ENCODE results near the gene NAGPA.
"Not testable (repeated sequence)": the region's sequence is repeated elsewhere in the genome, so short reads cannot be mapped to it uniquely, and the experiment has no call there.

NAGPA gene

GRCh38 chr16:5060073-5060641, 26.4 kb upstream of the NAGPA start:
- no peak for DNase-seq

DNA sequence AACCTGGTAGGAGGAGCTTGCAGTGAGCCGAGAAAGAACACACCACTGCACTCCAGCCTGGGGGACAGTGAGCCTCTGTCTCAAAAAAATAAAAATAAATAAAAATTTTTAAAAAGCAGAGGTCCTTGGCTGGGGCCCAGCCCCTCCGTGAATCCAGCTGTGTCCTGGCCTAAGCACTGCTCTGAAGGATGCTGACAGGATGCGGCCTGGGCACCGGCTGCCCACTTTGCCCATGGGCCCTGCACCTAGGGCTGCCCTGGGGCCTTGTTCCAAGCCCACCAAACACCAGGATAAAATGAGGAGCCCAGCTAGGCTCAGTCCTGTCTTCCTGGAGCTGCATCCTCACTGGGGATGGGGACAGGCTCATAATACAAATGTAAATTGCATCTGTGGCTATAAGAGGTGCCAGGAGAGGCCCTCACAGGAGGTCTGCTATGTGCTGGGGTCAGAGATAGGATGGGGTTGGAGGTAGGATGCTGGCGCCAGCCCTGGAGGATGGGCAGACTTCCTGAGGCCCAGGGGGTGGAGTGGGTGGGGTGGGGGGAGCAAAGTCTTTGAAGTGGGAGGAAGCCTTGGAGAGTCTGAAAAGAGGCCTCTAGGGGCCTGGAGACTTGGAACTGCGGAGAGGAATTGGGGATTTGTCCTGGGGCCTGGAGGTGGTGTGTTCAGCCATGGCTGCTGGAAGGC, 25.8 kb upstream of the NAGPA start:
- no peak for DNase-seq

DNA sequence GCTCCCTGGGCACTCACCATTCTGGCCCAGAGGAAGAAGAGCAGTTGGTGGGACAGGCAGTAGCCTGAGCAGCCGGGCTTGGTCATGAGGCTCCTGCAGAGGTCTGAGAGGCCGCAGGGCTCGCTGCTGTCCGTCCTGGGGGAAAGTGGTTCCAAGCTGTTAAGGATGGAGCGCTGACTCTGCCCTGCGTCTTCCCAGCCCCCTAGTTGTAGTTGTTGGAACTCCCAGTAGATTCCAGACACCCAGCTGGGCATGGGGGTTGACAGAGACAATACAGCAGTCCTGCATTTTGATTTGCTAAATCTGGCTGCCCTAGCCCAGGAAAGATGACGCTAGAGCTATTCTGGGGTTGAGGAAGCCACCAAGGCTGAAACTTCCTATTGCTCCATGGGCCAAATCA, 24.7 kb upstream of the NAGPA start:
- no peak for DNase-seq

DNA sequence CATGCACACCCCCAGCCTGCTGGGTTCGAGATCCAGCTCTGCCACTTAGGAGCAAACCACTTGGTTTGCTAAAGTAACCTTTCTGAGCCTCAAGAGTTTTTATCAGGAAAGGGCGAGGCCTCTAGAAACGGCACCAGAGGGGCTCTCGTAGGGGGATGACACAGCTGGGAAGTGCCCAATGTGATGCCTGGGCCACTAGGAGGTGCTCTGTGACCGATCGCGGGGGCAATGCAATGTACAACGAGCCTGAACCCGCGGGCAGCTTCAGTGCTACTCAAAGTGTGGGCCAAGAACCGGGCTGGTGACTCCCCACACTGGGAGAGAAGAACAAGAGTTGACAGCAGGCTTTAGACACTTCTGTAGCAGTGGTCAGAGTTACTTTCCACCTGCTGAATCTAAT, 22.6 kb upstream of the NAGPA start:
- DNase-seq: peak in 3 of 5 experiments; percentile 5 to 62 (median 16)

DNA sequence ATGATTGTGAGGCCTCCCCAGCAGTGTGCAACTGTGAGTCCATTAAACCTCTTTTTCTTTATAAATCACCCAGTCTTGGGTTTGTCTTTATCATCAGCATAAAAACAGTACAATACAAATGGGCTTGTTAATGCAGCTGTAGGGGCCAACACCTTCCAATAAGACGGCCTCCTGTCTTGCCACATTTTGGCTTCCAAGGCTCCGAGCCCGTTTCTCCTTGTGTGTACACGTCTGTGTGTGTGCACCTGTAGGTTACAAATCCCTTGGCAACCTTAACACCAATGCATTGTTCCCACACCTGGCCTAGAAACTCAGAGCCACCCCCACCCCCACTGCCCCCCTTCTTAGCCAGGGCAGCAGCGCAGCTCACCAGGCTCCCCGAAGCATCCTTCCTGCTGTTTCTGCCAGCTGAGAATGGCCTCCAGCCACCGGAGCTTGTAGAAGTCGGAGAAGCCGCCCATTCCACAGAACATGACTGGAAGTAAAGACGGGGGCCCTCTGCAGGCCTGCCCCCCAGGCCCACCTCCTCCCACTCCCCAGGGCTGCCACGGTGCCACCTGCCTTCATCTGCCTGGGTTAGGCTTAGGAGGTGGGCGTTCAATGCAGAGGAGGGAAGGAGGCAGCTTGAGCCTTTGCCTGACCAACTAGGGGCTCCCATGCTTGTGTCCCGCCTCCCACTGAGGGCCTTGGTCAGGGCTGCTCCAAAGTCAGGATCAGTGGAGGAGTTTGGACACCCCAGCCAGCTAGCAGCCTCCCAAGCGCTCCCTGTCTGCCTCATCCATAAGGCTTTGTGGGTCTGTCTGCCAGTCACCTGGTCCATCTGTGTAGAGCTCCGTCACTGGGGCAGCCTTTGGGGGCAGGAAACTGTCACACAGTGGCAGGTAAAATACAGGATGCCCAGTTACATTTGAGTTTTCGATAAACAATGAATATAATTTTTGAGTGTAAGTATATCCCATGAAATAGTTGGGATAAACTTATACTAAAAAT, 21.4 kb upstream of the NAGPA start:
- no peak for DNase-seq

GRCh38 chr16:5046914-5047313, 13.2 kb upstream of the NAGPA start:
- no peak for DNase-seq

DNA sequence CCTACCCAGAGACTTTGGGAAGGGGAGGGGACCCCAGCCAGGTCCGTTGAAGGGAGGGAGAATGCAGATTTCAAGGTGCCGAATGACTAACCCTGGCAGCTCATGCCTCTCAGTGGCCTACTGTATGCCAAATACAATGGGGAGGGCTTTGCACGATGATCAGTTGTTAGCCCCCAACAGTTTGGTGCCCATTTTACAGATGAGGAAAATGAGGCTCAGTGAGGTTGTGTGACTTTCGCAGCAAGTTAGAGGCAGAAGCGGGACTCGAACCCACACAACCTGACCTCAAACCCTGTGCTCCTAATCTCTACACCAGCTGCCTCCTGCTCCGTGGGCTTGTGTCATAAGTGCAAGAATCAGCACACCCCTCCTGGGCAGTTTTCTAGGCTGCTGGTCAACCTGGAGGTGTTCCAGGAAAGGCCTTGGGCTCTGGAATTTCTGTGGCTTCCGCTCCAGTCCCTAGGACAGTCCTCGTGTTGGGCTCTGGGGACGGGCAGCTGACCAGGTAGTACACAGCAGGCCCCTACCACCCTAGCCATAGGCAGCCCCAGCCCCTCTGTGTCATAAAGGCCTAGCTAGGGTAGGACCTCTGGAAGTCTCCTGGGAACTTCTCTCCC, 11.9 kb upstream of the NAGPA start:
- DNase-seq: no peak

GRCh38 chr16:5044581-5044980, 10.8 kb upstream of the NAGPA start:
- DNase-seq: not testable (repeated sequence)

DNA sequence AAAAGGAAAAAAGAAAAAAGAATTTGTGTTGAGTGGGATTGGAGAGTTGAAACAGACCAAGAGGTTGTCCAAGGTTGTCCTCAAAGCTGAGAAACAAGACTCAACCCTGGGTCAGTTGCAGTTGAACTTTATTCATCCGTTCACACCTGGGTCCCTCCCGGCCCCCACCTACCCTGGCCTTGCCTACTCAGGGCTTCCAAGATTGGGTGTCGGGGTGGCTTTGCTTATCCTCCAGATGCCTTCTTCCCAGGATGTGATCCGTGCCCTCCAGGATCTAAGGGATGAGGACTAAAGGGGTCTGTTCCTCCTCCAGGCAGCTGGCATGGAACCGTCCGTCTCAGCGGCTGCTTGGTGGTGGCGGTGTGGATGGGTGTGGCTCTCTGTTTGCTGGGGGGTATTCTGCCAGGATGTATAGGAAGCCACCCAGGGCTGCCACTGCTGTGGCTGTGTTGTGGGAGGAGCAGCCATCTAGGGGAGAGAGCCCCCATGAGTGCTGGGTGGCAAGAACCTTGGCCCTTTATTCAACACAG, 10.3 kb upstream of the NAGPA start:
- no peak for DNase-seq

DNA sequence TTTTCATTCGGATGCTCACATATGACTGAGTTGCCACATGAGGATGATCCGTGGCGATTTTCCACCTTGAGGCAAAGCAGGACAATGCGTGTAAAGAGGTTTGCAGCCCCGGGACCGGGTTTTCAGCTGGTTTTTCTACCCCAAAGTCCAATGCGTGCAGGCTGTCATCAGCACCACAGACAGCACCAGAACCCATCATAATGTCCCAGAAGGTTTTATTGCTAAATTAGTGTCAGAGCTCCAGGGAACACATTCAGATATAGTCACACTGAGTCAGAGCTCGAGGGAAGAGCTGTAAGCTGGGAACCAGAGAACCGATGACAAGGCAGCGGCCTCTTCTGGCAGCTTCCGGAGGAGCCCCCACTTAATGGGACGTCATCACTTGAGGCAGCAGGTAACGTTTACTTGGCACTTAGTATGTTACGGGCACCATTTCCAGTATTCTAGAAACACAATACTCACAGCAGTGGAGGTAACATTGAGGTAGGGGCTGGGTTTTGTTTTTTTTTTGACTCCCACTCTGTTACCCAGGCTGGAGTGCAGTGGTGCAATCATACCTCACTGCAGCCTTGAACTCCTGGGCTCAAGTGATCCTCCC, 8.9 kb upstream of the NAGPA start:
- DNase-seq: no peak

- no peak for DNase-seq
Observed at GRCh38 chr16:5041600-5042133, 7.9 kb upstream of the NAGPA start.

GRCh38 chr16:5040451-5040850, 6.7 kb upstream of the NAGPA start:
- DNase-seq: no peak

DNA sequence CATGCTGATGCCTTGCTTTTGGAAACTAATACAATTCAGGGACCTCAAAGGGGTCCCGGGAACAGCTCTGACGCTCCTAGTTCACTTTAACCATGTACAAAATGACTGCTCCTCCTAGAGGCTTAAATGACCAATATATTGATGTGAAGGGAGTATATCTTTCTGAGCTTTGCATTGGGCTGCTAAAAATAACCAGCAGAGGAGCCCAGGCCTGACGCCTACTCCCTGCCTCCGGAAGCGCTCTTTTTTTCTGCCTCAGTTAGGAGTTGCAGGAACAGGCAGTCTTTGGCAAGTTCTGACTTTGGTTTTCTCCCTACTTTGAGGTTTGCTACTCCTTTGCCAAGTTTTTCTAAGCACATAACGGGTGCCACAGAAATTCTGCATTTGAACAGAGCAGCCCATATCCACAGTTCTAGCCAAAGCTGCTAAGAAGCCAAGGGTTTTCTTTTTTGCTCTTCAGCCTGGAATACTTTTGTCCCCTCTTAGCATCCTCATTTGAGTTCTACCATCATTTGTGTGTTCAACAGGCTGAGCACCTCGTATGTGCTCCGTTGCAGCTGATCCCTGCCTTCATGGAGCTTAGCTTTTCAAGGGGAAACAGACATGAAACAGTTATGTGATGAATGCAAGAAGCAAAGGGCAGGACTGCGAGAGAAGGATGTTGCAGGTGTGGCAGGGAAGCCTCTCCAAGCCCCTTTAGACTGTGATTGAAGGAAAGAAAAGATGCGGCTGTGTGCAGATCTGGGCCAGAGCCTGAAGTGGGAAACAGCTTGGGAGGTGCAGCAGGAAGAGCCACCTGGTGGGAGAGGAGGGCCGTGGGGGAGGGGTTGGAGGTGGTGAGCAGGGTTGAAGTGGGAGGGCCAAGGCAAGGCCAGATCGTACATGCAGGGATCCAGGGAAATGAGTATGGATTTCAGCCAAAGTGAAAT, 2.8 kb upstream of the NAGPA start:
- DNase-seq: no peak

GRCh38 chr16:5035909-5036227, 2.1 kb upstream of the NAGPA start:
- no peak for DNase-seq

- no peak for DNase-seq
Observed at GRCh38 chr16:5034167-5034523, 410 bp upstream of the NAGPA start.

- DNase-seq: no peak
Observed at GRCh38 chr16:5032748-5033167, 977 bp downstream of the NAGPA start.

DNA sequence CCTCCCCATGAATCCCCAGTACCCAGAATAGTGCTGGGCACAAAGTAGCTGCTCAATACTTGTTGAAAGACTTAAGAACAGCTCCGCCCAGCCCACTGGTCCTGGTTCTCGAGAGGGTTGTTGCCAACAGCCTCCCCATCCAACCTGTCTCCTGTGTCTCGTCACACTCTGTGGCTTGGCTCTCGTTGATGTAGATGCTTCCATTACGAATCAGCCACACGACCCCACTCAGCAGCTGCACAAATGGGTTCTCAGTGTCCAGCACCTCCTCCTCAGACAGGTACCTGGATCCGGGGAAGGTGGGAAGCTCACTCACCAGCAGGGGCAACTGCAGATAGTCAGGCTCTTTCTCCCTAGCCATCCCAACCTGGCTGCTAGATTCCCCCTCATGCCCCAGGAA, 2.1 kb downstream of the NAGPA start:
- DNase-seq: no peak

- DNase-seq: no peak
Observed at GRCh38 chr16:5030251-5030870, 3.4 kb downstream of the NAGPA start.

- no peak for DNase-seq
Observed at GRCh38 chr16:5028950-5029475, 4.7 kb downstream of the NAGPA start.

- no peak for DNase-seq
Observed at GRCh38 chr16:5027575-5028235, 6.0 kb downstream of the NAGPA start.

All from T-helper 2 cell (primary cell).